GM13977 (cell line): ENCODE data around the gene USP13.

Source experiments
- DNase-seq: peaks from one replicate; pipeline ENCODE4 v3.0.0; 2012; ENCODE audit warnings: low spot score
- in situ Hi-C: fragments of 300-500 bp; cut with MboI; formaldehyde crosslinking; loops from one replicate; pipeline ENCODE4 v1.12.0; 2022; ENCODE audit warnings: low sequenced_read_pairs, low pct_unique_long_range_greater_than_20kb, mixed read lengths, inconsistent platforms; ENCODE audit not compliant: unreplicated experiment
- TF ChIP-seq, protein P1 (sequence below): IDR thresholded peaks from 2 replicates; pipeline ENCODE4 v1.5.1; 2012; ENCODE audit warnings: mild to moderate bottlenecking, control low read depth; ENCODE audit not compliant: insufficient read depth; ENCODE audit errors: extremely low read depth, missing control alignments

Gene USP13, protein sequence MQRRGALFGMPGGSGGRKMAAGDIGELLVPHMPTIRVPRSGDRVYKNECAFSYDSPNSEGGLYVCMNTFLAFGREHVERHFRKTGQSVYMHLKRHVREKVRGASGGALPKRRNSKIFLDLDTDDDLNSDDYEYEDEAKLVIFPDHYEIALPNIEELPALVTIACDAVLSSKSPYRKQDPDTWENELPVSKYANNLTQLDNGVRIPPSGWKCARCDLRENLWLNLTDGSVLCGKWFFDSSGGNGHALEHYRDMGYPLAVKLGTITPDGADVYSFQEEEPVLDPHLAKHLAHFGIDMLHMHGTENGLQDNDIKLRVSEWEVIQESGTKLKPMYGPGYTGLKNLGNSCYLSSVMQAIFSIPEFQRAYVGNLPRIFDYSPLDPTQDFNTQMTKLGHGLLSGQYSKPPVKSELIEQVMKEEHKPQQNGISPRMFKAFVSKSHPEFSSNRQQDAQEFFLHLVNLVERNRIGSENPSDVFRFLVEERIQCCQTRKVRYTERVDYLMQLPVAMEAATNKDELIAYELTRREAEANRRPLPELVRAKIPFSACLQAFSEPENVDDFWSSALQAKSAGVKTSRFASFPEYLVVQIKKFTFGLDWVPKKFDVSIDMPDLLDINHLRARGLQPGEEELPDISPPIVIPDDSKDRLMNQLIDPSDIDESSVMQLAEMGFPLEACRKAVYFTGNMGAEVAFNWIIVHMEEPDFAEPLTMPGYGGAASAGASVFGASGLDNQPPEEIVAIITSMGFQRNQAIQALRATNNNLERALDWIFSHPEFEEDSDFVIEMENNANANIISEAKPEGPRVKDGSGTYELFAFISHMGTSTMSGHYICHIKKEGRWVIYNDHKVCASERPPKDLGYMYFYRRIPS

DNA sequence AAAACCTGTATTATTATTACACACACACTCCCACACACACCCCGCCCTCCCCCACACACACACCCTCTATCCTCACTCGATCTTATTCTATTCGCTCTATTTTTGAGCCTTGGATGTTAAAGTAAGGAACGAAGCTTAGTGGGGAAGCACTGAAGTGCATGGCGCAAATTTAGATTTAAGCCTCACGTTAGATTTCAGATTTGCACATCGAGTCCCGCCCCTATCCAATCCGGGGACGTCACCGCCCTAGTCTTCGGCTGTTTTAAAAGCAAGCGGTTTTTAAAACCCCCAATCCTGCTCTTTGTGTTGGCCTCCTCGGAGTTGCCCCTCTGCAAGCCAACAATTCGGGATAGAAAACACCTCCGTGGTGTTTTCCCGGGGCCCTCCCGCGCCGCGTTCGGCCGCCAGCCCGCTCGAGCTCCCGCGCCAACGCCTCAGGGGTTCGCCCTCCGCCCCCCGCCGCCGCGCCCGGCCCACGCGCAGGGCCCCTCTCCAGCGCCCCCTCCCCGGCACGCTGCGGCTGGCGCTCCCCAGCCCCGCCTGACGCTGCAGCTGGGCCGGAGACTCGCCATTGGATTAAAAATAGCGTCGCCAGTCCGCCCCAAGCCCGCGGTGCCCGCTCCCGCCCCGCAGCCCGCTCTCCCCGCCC, at the start of gene USP13:
Gene USP13, plus strand, starts transcription at position 594 of the 649 bp plus-strand sequence. CDS start 186 bp downstream, outside the sequence.
- DNase-seq = peak; percentile 88
- TF ChIP-seq, protein P1, sequence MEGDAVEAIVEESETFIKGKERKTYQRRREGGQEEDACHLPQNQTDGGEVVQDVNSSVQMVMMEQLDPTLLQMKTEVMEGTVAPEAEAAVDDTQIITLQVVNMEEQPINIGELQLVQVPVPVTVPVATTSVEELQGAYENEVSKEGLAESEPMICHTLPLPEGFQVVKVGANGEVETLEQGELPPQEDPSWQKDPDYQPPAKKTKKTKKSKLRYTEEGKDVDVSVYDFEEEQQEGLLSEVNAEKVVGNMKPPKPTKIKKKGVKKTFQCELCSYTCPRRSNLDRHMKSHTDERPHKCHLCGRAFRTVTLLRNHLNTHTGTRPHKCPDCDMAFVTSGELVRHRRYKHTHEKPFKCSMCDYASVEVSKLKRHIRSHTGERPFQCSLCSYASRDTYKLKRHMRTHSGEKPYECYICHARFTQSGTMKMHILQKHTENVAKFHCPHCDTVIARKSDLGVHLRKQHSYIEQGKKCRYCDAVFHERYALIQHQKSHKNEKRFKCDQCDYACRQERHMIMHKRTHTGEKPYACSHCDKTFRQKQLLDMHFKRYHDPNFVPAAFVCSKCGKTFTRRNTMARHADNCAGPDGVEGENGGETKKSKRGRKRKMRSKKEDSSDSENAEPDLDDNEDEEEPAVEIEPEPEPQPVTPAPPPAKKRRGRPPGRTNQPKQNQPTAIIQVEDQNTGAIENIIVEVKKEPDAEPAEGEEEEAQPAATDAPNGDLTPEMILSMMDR = peak; percentile 22
- in situ Hi-C loops = no loop called here

DNA sequence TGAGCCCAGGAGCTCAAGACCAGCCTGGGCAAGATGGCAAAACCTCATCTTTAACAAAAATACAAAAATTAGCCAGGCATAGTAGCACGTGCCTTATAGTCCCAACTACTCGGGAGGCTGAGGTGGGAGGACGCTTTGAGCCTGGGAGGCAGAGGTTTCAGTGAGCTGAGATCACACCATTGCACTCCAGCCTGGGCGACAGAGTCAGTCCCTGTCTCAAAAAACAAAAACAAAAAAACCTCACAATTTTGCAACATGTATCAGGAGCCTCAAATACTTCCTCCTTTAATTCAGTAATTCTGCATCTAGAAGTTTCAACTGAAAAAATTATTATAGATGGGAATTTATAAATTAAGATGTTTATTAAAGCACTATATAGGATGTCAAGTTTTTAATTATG, 49.5 kb upstream of the USP13 start:
- TF ChIP-seq, protein P1 = no peak
- no peak for DNase-seq
- in situ Hi-C loops = no loop called here

DNA sequence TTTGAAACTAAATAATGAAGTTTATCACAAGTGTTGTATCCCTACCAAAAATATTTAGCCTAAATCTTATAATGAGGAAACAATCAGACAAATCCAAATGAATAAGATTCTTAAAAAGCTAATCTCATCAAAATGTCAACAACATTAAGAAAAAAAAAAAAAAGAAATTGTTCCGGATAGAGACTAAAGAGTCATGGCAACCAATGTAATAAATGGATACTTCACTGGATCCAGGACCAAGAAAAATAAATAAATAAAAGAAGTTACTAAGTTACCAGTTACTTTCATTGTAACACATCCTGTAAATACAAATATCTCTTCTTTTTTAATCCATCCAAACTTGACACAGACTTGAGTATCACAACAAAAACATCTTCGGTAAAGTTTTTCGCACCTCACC, 49.0 kb upstream of the USP13 start:
- in situ Hi-C loops = no loop called here
- no peak for DNase-seq
- TF ChIP-seq, protein P1 = no peak

DNA sequence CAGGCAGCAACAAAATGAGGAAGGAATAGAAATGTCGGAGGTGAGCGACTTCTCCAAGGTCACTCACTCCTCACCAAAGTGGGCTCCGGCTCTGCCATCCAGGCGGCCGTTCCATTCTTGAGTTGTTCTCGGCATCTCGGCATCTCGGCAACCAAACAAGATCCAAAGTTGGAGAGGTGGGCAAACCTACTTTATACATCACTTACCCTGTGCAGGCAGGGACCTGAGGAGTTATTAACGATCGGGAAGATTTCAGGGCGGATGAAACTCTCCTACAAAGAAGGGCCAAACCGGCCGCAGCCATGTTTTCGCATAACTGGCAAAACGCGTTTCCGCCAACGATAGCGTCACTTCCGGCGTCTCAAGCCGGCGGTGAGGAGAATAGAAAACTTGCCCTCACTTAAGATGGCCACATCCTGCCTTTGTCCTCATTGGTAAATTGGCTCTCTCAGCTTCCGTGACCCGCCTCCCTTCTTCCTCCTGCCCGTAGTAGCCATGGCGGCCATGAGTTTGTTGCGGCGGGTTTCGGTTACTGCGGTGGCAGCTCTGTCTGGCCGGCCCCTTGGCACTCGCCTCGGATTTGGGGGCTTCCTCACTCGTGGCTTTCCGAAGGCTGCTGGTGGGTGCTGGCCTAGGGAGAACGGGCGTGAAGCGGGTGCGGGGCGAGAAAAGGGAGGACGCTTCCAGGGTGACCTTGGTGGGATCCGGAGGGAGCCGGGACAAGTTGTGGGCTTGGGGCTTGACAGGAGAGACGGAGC, 48.3 kb upstream of the USP13 start, which contains the start of the genes MRPL47 and NDUFB5:
Gene MRPL47, minus strand, starts transcription at position 318 of the 758 bp plus-strand sequence. Its CDS starts 14 bp downstream, at position 304.
Gene NDUFB5, plus strand, starts transcription at position 474 of the 758 bp plus-strand sequence. Its CDS starts 22 bp downstream, at position 496.
- TF ChIP-seq, protein P1 = no peak
- in situ Hi-C loops = no loop called here
- peak; percentile 89 for DNase-seq

DNA sequence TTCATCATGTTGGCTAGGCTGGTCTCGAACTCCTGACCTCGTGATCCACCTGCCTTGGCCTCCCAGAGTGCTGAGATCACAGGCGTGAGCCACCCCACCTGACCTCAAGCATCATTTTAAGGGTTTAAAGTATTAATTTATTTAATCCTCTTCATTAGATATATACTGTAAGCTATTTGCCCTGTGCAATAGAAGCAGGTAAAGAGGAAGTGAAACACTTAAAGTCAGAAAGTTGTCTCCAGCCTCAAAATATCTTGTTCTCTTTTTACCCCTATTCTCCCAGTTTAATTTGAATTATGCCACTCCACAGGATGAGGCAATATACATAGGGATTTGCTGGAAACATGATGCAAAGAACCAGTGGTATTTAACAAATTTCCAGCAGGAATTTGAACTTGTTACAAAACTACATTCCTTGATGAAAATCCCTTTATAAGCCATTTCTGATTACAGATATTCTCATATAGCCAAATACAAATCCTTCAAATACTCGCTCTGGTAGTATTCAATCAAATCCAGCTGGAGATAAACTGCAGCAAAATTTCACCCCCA, 46.2 kb upstream of the USP13 start:
- TF ChIP-seq, protein P1 = no peak
- in situ Hi-C loops = no loop called here
- DNase-seq = no peak
